A549 (cell line): ENCODE results near the gene SDF2L1. TPM values are rescaled to one million over a fixed set of nuclear protein-coding genes. Genes with fewer than 3 reads are reported as not detected.
"Not testable (repeated sequence)": the region's sequence is repeated elsewhere in the genome, so short reads cannot be mapped to it uniquely, and the experiment has no call there.

Experiments used
- ATAC-seq, 2 experiments: fragments of 200-7000 bp in 1 of 2; fragments of >200 bp in 1 of 2; cut with Nextera tagmentation in 1 of 2; cut with Tn5 transposase in 1 of 2; 3 replicates each; pipeline versions ENCODE4 v1.8.0 to v1.9.1; 2018 to 2020; ENCODE audit warnings: mild to moderate bottlenecking in 1 of 2, moderate library complexity in 1 of 2
- CTCF ChIA-PET: fragments of 300-600 bp; sonication (Branson Sonifier 250); formaldehyde crosslinking; extraction: SDS; loops from one replicate; lab custom pipeline; 2021; ENCODE audit warnings: antibody characterized with exemption, inconsistent platforms; lab: Yijun Ruan, JAX
- POLR2A ChIA-PET: fragments of 350-600 bp; formaldehyde crosslinking; extraction: SDS; loops from one replicate; lab custom pipeline; 2021; ENCODE audit warnings: antibody characterized with exemption, inconsistent platforms; lab: Yijun Ruan, JAX
- DNase-seq, 2 experiments: peaks; one replicate each; pipeline versions ENCODE4 v3.0.0 to v3.0.0-alpha.2; 2011 to 2016; ENCODE audit warnings: low read depth in 1 of 2, low spot score in 1 of 2
- FAIRE-seq: peaks from 2 replicates; lab custom pipeline; 2011; peaks lifted over from hg19 to GRCh38; lab: Jason Lieb, UNC
- H3K27ac ChIP-seq, 2 experiments: fragments of >200 bp; sonication (Bioruptor Twin); formaldehyde crosslinking; 3 replicates each; pipeline ENCODE4 v1.5.1; 2016 to 2017
- H3K4me1 ChIP-seq: fragments of >200 bp; sonication (Bioruptor Twin); formaldehyde crosslinking; 3 replicates; pipeline ENCODE4 v1.6.1; 2016
- H3K4me2 ChIP-seq: fragments of >200 bp; sonication (Bioruptor Twin); formaldehyde crosslinking; 3 replicates; pipeline ENCODE4 v1.6.1; 2016
- H3K4me3 ChIP-seq: fragments of >200 bp; sonication (Bioruptor Twin); formaldehyde crosslinking; 3 replicates; pipeline ENCODE4 v1.5.1; 2016
- H3K9me3 ChIP-seq: fragments of >200 bp; sonication (Bioruptor Twin); formaldehyde crosslinking; 3 replicates; pipeline ENCODE4 v1.6.1; 2016
- CEBPB ChIP-seq, 2 experiments: fragments of >200 bp in 1 of 2; sonication (Bioruptor Twin) in 1 of 2; formaldehyde crosslinking in 1 of 2; IDR thresholded peaks; 2 replicates each; pipeline ENCODE4 v1.6.1; 2012 to 2016
- CHD2 ChIP-seq: fragments of 150-350 bp; IDR thresholded peaks from 2 replicates; pipeline ENCODE4 v1.6.1; 2014; ENCODE audit warnings: low read length; ENCODE audit not compliant: partially characterized antibody
- CHD4 ChIP-seq: fragments of 200-600 bp; sonication (generic); IDR thresholded peaks from 2 replicates; pipeline ENCODE4 v1.6.1; 2016; ENCODE audit warnings: antibody characterized with exemption, mild to moderate bottlenecking, borderline replicate concordance
- EHMT2 ChIP-seq: fragments of 200-600 bp; sonication (generic); IDR thresholded peaks from 2 replicates; pipeline ENCODE4 v1.6.1; 2016; ENCODE audit warnings: antibody characterized with exemption, low read depth, mild to moderate bottlenecking, moderate library complexity
- EP300 ChIP-seq, 2 experiments: fragments of >200 bp; sonication (Bioruptor Twin); formaldehyde crosslinking; IDR thresholded peaks; 2 replicates in 1 of 2; 3 replicates in 1 of 2; pipeline ENCODE4 v1.6.1; 2016 to 2017
- FOSB ChIP-seq: fragments of 250-450 bp; sonication (Bioruptor Pico); IDR thresholded peaks from 2 replicates; pipeline ENCODE4 v1.5.0; 2020; ENCODE audit warnings: mild to moderate bottlenecking, moderate library complexity
- FOSL2 ChIP-seq, 2 experiments: fragments of 450-650 bp in 1 of 2; fragments of >200 bp in 1 of 2; sonication (Bioruptor Twin) in 1 of 2; formaldehyde crosslinking; IDR thresholded peaks; 2 replicates each; pipeline versions ENCODE4 v1.5.0 to v1.6.1; 2016 to 2020; ENCODE audit warnings: mild to moderate bottlenecking in 1 of 2, moderate library complexity in 1 of 2
- GATA3 ChIP-seq: IDR thresholded peaks from 2 replicates; pipeline ENCODE4 v1.6.1; 2012; ENCODE audit warnings: borderline replicate concordance
- HEYL ChIP-seq: fragments of 250-450 bp; sonication (Bioruptor Pico); IDR thresholded peaks from 2 replicates; pipeline ENCODE4 v1.8.0; 2021; ENCODE audit warnings: mild to moderate bottlenecking, moderate library complexity
- HOXB13 ChIP-seq: fragments of 250-450 bp; sonication (Bioruptor Pico); IDR thresholded peaks from 2 replicates; pipeline ENCODE4 v1.5.0; 2020; ENCODE audit warnings: low read depth, mild to moderate bottlenecking, moderate library complexity
- JUN ChIP-seq, 2 experiments: fragments of >200 bp; sonication (Bioruptor Twin); formaldehyde crosslinking; IDR thresholded peaks; 2 replicates in 1 of 2; 3 replicates in 1 of 2; pipeline ENCODE4 v1.6.1; 2016 to 2017
- JUNB ChIP-seq: fragments of >200 bp; sonication (Bioruptor Twin); formaldehyde crosslinking; IDR thresholded peaks from 2 replicates; pipeline ENCODE4 v1.6.1; 2016
- KDM1A ChIP-seq: fragments of 200-600 bp; sonication (generic); IDR thresholded peaks from 2 replicates; pipeline ENCODE4 v1.6.1; 2016; ENCODE audit warnings: low read depth, mild to moderate bottlenecking
- MAZ ChIP-seq: fragments of 150-350 bp; IDR thresholded peaks from 2 replicates; pipeline ENCODE4 v1.6.1; 2014; ENCODE audit warnings: antibody characterized with exemption, low read depth, low read length, borderline replicate concordance
- MYC ChIP-seq: IDR thresholded peaks from 2 replicates; pipeline ENCODE4 v1.6.1; 2012; ENCODE audit warnings: mild to moderate bottlenecking, inconsistent platforms, low read length, improper control_type of control experiment, borderline replicate concordance
- RAD21 ChIP-seq, 2 experiments: fragments of >200 bp in 1 of 2; sonication (Bioruptor Twin) in 1 of 2; formaldehyde crosslinking in 1 of 2; IDR thresholded peaks in 1 of 2; conservative IDR thresholded peaks in 1 of 2; 2 replicates in 1 of 2; 3 replicates in 1 of 2; pipeline ENCODE4 v1.6.1; 2012 to 2018; ENCODE audit warnings: inconsistent platforms in 1 of 2
- SMC3 ChIP-seq: fragments of >200 bp; sonication (Bioruptor Twin); formaldehyde crosslinking; IDR thresholded peaks from 3 replicates; pipeline ENCODE4 v1.6.1; 2018; ENCODE audit warnings: inconsistent platforms
- ZNF302 ChIP-seq: fragments of 250-450 bp; sonication (Bioruptor Pico); IDR thresholded peaks from 2 replicates; pipeline ENCODE4 v1.9.0; 2021; ENCODE audit warnings: inconsistent platforms, mild to moderate bottlenecking, moderate library complexity
- ZSCAN20 ChIP-seq: fragments of 250-450 bp; sonication (Bioruptor Pico); IDR thresholded peaks from 2 replicates; pipeline ENCODE4 v1.8.0; 2022; ENCODE audit warnings: mild to moderate bottlenecking, moderate library complexity
- WGBS: methylation state at CpG from one replicate; pipeline ENCODE4 v1.1.6; 2017; ENCODE audit errors: missing lambda C conversion rate; 5-methylcytosine and 5-hydroxymethylcytosine counted together
- polyA plus RNA-seq, 4 experiments: library from polyadenylated mRNA; depleted of rRNA in 3 of 4; stranded (reverse); fragments of >200 nt; fragmentation: RNase III in 1 of 4; extraction: RNeasy Plus Mini Kit Qiagen cat#74134 plus additional on column Dnase treatment in 1 of 4; gene quantifications; 2 replicates in 3 of 4; 3 replicates in 1 of 4; pipeline ENCODE4 v1.2.3, GENCODE V29; 2011 to 2017
- TF ChIP-seq, protein P1 (sequence below): fragments of >200 bp; sonication (Bioruptor Twin); formaldehyde crosslinking; IDR thresholded peaks from 3 replicates; pipeline ENCODE4 v1.5.1; 2016
- TF ChIP-seq, protein P2 (sequence below): fragments of 250-450 bp; sonication (Bioruptor Pico); IDR thresholded peaks from 2 replicates; pipeline ENCODE4 v1.5.0; 2021; ENCODE audit warnings: mild to moderate bottlenecking, moderate library complexity, borderline replicate concordance

SDF2L1 gene
- polyA plus RNA-seq, 2 of the 4 experiments (the other 2 are of a cell fraction): 13.7 to 41.9 TPM

DNA sequence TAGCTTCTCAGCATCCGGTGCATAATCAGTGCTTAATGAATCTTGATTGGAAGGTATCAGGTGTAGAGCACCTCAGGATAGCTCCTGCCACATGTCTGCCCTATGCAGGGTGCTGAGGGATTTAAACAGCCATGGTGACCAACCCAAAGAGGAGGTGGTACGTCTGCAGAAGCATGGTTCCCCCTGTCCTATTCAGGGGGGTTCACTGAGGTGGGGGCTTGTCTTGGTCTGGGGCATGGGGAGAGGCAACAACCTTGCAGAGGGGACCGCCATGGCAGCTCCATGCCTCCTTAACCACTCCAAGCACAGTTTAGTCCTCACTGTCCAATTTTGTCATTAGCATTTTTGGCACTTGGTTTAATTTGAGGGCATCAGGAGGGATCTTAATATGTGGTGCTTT is 49.7 kb upstream of the SDF2L1 start:
- no peak for ATAC-seq
- Histone ChIP-seq H3K27ac (no peak overlapping the region), H3K4me3 (no peak overlapping the region), H3K4me1 (no peaks in the 10 kb centered on the region), H3K9me3 (no peaks in the 10 kb centered on the region), H3K4me2 (no peak overlapping the region)
- ChIA-PET CTCF (interaction anchor here (0.9 to 2.5 kb wide), 6 partner anchors 12 to 50 kb away, joined by 3 to 10 read pairs (median 4); partner anchors contain the start of genes SDF2L1 and YDJC), POLR2A (no interaction called here)
- TF ChIP-seq JUN (IDR thresholded peaks at IDR 0.05) (no peak), EHMT2 (no peak), CHD2 (no peak), KDM1A (no peak), CEBPB (IDR thresholded peaks at IDR 0.05) (no peak), MYC (no peak), MAZ (no peak), EP300 (IDR thresholded peaks at IDR 0.05) (no peak), FOSL2 (IDR thresholded peaks at IDR 0.05) (no peak), FOSL2 (CRISPR knock-in tag; IDR thresholded peaks at IDR 0.05) (no peak), JUNB (no peak)
- 83% methylated on average over 2 of the region's 3 CpGs for WGBS
- DNase-seq: no peak
- FAIRE-seq: no peak

DNA sequence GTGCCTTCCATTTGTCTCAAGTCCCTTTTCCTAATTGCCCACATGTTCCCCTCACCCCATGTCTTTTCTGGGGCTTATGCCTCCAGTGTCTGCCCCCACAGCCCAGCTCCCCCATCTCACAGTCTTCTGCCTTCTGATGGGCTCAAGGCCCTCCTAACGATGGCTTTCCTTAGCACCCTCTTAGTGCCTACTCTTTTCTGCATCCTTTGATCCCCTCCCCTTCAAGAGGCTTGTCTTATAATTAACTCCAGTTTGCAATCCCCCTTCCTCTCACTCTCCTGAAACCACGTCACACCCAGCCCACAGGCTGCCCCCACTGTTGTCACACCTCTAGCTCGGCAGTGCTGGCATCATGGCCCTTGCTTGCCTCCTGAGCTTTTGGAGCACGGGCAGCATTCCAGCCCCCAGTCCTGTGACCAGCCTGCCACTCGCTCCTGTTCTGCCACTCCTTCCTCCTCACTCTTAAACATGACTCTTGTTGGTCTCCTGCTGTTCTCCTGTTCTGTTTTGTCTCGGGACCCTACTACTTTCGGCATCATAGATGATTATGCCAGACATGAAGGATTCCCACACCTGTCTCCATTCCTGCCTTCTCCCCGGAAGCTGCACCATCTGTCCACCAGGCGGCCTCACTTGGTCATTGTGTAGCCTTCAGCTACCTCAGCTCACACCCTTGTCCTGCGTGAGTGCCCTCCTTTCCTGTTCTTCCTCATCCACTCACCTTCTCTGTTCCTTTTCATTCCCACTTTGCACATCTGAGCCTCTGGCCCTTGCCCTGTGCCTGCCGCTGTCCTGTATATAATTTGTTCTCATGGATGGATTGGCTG is 48.5 kb upstream of the SDF2L1 start:
- H3K4me2 ChIP-seq: no peak overlapping the region
- no peaks in the 10 kb centered on the region for H3K9me3 ChIP-seq
- peak; percentile 91 to 94 for ATAC-seq
- H3K27ac ChIP-seq: no peak overlapping the region
- no peak for FAIRE-seq
- WGBS: 70% methylated on average over 11 of the region's 11 CpGs
- ChIA-PET POLR2A (no interaction called here), CTCF (interaction anchor here (0.6 to 2.5 kb wide), 9 partner anchors 9 to 53 kb away, joined by 3 to 10 read pairs (median 4); partner anchors contain the start of genes SDF2L1 and YDJC)
- TF ChIP-seq SMC3: peak; percentile 14; the same call in 1 of the 3 replicates
- TF ChIP-seq, protein P1, sequence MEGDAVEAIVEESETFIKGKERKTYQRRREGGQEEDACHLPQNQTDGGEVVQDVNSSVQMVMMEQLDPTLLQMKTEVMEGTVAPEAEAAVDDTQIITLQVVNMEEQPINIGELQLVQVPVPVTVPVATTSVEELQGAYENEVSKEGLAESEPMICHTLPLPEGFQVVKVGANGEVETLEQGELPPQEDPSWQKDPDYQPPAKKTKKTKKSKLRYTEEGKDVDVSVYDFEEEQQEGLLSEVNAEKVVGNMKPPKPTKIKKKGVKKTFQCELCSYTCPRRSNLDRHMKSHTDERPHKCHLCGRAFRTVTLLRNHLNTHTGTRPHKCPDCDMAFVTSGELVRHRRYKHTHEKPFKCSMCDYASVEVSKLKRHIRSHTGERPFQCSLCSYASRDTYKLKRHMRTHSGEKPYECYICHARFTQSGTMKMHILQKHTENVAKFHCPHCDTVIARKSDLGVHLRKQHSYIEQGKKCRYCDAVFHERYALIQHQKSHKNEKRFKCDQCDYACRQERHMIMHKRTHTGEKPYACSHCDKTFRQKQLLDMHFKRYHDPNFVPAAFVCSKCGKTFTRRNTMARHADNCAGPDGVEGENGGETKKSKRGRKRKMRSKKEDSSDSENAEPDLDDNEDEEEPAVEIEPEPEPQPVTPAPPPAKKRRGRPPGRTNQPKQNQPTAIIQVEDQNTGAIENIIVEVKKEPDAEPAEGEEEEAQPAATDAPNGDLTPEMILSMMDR: peak; percentile 21
- TF ChIP-seq CHD2: no peak
- TF ChIP-seq RAD21 (conservative IDR thresholded peaks at IDR 0.05 in 1 of 2, IDR thresholded peaks at IDR 0.05 in 1 of 2): peak in 1 of 2 experiments; percentile 33; a peak in 2 of 5 replicates
- no peak for TF ChIP-seq MYC
- H3K4me3 ChIP-seq: no peak overlapping the region
- H3K4me1 ChIP-seq: no peaks in the 10 kb centered on the region
- DNase-seq: peak; percentile 31 to 41

DNA sequence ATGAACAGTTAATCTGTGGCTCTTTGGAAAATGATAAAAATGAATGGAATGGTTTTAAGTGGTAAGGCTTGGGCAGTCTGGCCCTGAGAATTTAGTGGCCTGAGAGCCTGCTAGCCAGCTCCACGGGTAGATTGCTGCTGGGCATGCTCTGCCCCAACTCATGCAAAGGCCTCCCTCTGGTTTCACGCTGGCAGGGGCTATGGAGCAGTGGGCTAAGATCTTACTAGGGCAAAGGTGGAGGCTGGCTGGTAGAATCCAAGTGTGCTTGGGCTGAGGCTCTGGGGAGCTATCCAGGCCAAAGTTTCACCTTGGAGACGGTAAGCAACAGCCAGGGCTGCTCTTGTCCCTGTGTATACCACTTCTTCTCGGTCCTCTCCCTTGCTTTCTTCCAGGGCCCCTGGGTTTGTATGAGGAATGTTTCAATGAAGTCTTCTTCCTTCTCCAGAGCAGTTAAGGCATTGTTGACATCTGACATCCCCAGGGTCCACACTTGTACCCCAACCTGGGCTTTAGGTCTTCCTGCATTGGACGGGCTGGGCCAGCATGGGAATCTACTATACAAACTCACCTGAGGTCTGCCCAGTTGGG is 47.1 kb upstream of the SDF2L1 start:
- Histone ChIP-seq H3K9me3 (no peaks in the 10 kb centered on the region), H3K4me1 (no peaks in the 10 kb centered on the region), H3K27ac (no peak overlapping the region), H3K4me2 (no peak overlapping the region), H3K4me3 (no peak overlapping the region)
- DNase-seq (no peak), ATAC-seq (no peak), FAIRE-seq (no peak)
- ChIA-PET CTCF (no interaction called here), POLR2A (no interaction called here)
- no peak for TF ChIP-seq CHD4
- no peak for TF ChIP-seq FOSL2 (IDR thresholded peaks at IDR 0.05)
- no peak for TF ChIP-seq FOSL2 (CRISPR knock-in tag; IDR thresholded peaks at IDR 0.05)
- TF ChIP-seq, protein P2, sequence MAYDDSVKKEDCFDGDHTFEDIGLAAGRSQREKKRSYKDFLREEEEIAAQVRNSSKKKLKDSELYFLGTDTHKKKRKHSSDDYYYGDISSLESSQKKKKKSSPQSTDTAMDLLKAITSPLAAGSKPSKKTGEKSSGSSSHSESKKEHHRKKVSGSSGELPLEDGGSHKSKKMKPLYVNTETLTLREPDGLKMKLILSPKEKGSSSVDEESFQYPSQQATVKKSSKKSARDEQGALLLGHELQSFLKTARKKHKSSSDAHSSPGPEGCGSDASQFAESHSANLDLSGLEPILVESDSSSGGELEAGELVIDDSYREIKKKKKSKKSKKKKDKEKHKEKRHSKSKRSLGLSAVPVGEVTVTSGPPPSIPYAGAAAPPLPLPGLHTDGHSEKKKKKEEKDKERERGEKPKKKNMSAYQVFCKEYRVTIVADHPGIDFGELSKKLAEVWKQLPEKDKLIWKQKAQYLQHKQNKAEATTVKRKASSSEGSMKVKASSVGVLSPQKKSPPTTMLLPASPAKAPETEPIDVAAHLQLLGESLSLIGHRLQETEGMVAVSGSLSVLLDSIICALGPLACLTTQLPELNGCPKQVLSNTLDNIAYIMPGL (CRISPR knock-in tag): no peak
- no peak for TF ChIP-seq HEYL (CRISPR knock-in tag)
- no peak for TF ChIP-seq FOSB (CRISPR knock-in tag)
- TF ChIP-seq ZNF302 (CRISPR knock-in tag): no peak
- no peak for TF ChIP-seq GATA3
- TF ChIP-seq HOXB13 (CRISPR knock-in tag): no peak
- no peak for TF ChIP-seq ZSCAN20
- TF ChIP-seq JUN (IDR thresholded peaks at IDR 0.05): no peak
- TF ChIP-seq, all 56 proteins: peak for 0
- 100% methylated on average over 4 of the region's 5 CpGs for WGBS

DNA sequence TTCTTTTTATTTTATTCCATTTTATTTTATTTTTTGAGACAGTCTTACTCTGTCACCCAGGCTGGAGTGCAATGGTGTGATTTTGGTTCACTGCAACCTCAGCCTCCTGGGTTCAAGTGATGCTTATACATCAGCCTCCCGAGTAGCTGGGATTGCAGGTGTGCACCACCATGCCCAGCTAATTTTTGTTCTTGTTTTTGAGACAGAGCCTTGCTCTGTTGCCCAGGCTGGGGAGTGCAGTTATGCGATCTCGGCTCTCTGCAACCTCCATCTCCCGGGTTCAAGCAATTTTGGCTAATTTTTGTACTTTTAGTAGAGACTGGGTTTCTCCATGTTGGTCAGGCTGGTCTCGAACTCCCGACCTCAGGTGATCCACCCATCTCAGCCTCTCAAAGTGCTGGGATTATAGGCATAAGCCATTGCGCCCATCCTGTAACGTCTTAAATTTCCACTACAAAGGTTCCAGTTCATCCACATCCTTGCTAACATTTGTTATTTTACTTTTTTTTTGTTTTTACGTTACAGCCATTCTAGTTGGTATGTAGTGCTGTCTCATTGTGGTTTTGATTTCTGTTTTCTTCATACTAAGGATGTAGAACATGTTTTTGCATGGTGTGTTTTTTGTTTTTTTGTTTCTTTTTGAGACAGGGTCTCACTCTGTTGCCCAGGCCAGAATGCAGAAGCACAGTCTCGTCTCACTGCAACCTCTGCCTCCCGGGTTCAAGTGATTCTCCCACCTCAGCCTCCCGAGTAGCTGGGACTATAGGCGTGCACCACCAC is 45.6 kb upstream of the SDF2L1 start:
- H3K4me3 ChIP-seq, H3K4me1 ChIP-seq, DNase-seq, POLR2A ChIA-PET, H3K9me3 ChIP-seq, ATAC-seq, H3K27ac ChIP-seq, FAIRE-seq, H3K4me2 ChIP-seq: not testable (repeated sequence)
- CTCF ChIA-PET: interaction anchor here (1.3 kb wide), 1 partner anchor 14 kb away, joined by 3 read pairs; no protein-coding TSS in a partner anchor
- 94% methylated on average over 13 of the region's 13 CpGs for WGBS
